Cardiac fibroblast (primary cell): Measurements from ENCODE around the gene RASD1.

Experiments used
- DNase-seq, 2 donors: peaks; one replicate each; pipeline versions ENCODE4 v3.0.0 to v3.0.0-alpha.2; 2010; ENCODE audit warnings: low read depth in 2 of 2
- H3K4me3 ChIP-seq, 2 donors: replicated peaks in 1 of 2; 1 replicate in 1 of 2; 2 replicates in 1 of 2; pipeline ENCODE4 v1.5.1; 2011; ENCODE audit warnings: low read depth in 2 of 2, low read length in 2 of 2, mild to moderate bottlenecking in 2 of 2, moderate library complexity in 1 of 2
- TF ChIP-seq, protein P1 (sequence below): IDR thresholded peaks from one replicate; pipeline ENCODE4 v1.5.1; 2011; ENCODE audit warnings: low read depth, mild to moderate bottlenecking, low read length, inconsistent platforms

Gene RASD1

GRCh38 chr17:17506893-17507464 lies 10.8 kb upstream of the RASD1 start:
- no peak for DNase-seq
- TF ChIP-seq, protein P1, sequence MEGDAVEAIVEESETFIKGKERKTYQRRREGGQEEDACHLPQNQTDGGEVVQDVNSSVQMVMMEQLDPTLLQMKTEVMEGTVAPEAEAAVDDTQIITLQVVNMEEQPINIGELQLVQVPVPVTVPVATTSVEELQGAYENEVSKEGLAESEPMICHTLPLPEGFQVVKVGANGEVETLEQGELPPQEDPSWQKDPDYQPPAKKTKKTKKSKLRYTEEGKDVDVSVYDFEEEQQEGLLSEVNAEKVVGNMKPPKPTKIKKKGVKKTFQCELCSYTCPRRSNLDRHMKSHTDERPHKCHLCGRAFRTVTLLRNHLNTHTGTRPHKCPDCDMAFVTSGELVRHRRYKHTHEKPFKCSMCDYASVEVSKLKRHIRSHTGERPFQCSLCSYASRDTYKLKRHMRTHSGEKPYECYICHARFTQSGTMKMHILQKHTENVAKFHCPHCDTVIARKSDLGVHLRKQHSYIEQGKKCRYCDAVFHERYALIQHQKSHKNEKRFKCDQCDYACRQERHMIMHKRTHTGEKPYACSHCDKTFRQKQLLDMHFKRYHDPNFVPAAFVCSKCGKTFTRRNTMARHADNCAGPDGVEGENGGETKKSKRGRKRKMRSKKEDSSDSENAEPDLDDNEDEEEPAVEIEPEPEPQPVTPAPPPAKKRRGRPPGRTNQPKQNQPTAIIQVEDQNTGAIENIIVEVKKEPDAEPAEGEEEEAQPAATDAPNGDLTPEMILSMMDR: no peak
- no peak overlapping the region for H3K4me3 ChIP-seq

DNA sequence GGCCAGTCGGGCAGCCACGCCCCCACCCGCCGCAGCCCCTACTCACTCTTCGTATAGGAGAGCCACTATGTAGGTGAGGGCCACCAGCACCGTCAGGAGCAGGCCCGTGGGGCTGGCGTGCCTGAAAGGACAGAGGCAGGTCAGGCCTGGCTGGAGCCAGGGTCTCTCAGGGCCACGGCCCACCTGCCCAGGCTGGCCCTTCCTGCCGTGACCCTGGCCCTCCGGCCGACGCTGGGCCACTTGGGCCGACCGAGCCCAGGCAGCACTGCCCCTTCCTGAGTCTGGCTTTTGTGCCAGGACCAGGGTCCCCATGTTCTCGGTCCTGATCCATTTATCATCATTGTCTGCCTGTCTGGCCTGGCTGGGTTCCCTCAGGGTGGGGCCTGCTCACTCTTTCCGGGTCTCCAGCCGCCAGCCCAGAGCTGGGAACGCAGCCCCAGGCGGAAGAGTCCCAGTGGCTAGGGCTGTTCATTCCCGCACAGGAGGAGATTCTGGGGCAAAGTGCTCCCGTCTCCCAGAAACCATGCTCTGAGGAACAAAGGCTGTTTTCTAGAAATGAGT lies 10.1 kb upstream of the RASD1 start:
- TF ChIP-seq, protein P1: no peak
- no peak overlapping the region for H3K4me3 ChIP-seq
- DNase-seq: no peak

- H3K4me3 ChIP-seq: no peak overlapping the region
- TF ChIP-seq, protein P1: no peak
- DNase-seq: no peak
These were observed 9.5 kb upstream of the RASD1 start for GRCh38 chr17:17505610-17506171.

- TF ChIP-seq, protein P1: no peak
- H3K4me3 ChIP-seq: no peak overlapping the region
These were observed 9.0 kb upstream of the RASD1 start for GRCh38 chr17:17505151-17505550.

GRCh38 chr17:17504341-17505140 lies 8.3 kb upstream of the RASD1 start:
- TF ChIP-seq, protein P1: no peak
- no peak overlapping the region for H3K4me3 ChIP-seq
- DNase-seq: no peak

More at GRCh38 chr17:17505151-17505550, 9.0 kb upstream of the RASD1 start:
- DNase-seq: no peak

DNA sequence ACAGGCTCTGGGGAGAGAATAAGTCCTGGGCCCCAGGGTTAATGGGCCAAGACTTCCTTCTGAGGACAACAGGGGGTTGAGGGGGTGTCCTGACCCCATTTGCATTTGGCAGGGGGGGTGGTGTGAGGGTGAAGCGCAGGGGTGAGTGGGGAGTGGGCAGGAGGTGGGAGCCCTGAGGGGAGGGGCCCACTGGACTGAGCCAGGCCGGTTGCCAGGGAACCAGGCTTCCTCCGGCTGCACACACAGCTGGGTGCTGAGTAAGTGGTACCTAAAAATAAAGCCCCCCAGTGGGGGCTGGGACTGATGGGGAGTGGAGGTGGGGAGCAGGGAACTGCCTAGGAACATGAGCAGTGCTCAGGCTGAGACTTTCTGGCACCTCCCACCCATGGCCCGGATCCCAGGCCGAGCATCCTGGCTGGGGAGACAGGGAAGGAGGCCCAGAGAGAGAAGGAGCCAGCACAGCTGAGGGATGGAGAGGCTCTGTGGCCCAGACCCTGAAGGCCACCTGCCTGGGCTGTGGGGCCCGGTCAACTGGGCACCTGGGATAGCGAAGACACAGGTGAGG lies 7.5 kb upstream of the RASD1 start:
- TF ChIP-seq, protein P1: no peak
- no peak overlapping the region for H3K4me3 ChIP-seq
- DNase-seq: peak in 1 of 2 donors; percentile 16
